ENCODE results near the gene MEIOSIN.
"Not testable (repeated sequence)": the region's sequence is repeated elsewhere in the genome, so short reads cannot be mapped to it uniquely, and the experiment has no call there.

Gene MEIOSIN

GRCh38 chr19:45717983-45718650 lies 15.1 kb upstream of the MEIOSIN start:
- DNase-seq (ENCODE audit: low read depth in 2 of 2): no peak

GRCh38 chr19:45720065-45720464 lies 13.2 kb upstream of the MEIOSIN start:
- DNase-seq (ENCODE audit: low read depth in 2 of 2): not testable (repeated sequence)

- DNase-seq (ENCODE audit: low read depth in 2 of 2): not testable (repeated sequence)
Measured at GRCh38 chr19:45728683-45729082, 4.6 kb upstream of the MEIOSIN start.

GRCh38 chr19:45729800-45730290 lies 3.4 kb upstream of the MEIOSIN start:
- no peak for DNase-seq (ENCODE audit: low read depth in 2 of 2)

- peak; percentile 93 for DNase-seq (ENCODE audit: low read depth in 2 of 2)
Measured at GRCh38 chr19:45730368-45731288, 2.6 kb upstream of the MEIOSIN start, which contains the start of gene FBXO46. TSS of gene FBXO46 (minus strand) at chr19:45730896. CDS start at chr19:45713495, 17,401 bp downstream.

- no peak for DNase-seq (ENCODE audit: low read depth in 2 of 2)
Measured at GRCh38 chr19:45739498-45740439, 6.5 kb downstream of the MEIOSIN start.

GRCh38 chr19:45742969-45743368 lies 9.7 kb downstream of the MEIOSIN start:
- no peak for DNase-seq (ENCODE audit: low read depth in 2 of 2)

- DNase-seq (ENCODE audit: low read depth in 2 of 2): no peak
Measured at GRCh38 chr19:45745606-45746005, 12.4 kb downstream of the MEIOSIN start.

- DNase-seq (ENCODE audit: low read depth in 2 of 2): no peak
Measured at GRCh38 chr19:45746866-45747265, 13.6 kb downstream of the MEIOSIN start.

- DNase-seq (ENCODE audit: low read depth in 2 of 2): no peak
Measured at GRCh38 chr19:45747513-45747912, 14.3 kb downstream of the MEIOSIN start.

GRCh38 chr19:45751483-45751882 lies 18.2 kb downstream of the MEIOSIN start:
- not testable (repeated sequence) for DNase-seq (ENCODE audit: low read depth in 2 of 2)

GRCh38 chr19:45752639-45753038 lies 19.4 kb downstream of the MEIOSIN start:
- no peak for DNase-seq (ENCODE audit: low read depth in 2 of 2)

- DNase-seq (ENCODE audit: low read depth in 2 of 2): no peak
Measured at GRCh38 chr19:45753548-45753947, 20.3 kb downstream of the MEIOSIN start.

GRCh38 chr19:45754323-45754722 lies 21.1 kb downstream of the MEIOSIN start:
- no peak for DNase-seq (ENCODE audit: low read depth in 2 of 2)

GRCh38 chr19:45757695-45758094 lies 24.5 kb downstream of the MEIOSIN start:
- no peak for DNase-seq (ENCODE audit: low read depth in 2 of 2)

GRCh38 chr19:45758921-45759320 lies 25.7 kb downstream of the MEIOSIN start:
- no peak for DNase-seq (ENCODE audit: low read depth in 2 of 2)

GRCh38 chr19:45761714-45762113 lies 28.5 kb downstream of the MEIOSIN start:
- DNase-seq (ENCODE audit: low read depth in 2 of 2): no peak

GRCh38 chr19:45762870-45763631 lies 29.8 kb downstream of the MEIOSIN start:
- no peak for DNase-seq (ENCODE audit: low read depth in 2 of 2)

- DNase-seq (ENCODE audit: low read depth in 2 of 2): no peak
Measured at GRCh38 chr19:45763691-45764294, 30.6 kb downstream of the MEIOSIN start.

- DNase-seq (ENCODE audit: low read depth in 2 of 2): no peak
Measured at GRCh38 chr19:45764475-45764874, 31.2 kb downstream of the MEIOSIN start.

Measured in stimulated activated CD4-positive, alpha-beta T cell treated with anti-CD3 and anti-CD28 coated beads, Interleukin-12 subunit alpha, Interleukin-12 subunit beta, amount 100 ng/mL, for 24 hours (primary cell).